Erythroblast (primary cell): ENCODE data around the gene DNM2.
"Not testable (repeated sequence)": the region's sequence is repeated elsewhere in the genome, so short reads cannot be mapped to it uniquely, and the experiment has no call there.

Experiments used
- GATA1 ChIP-seq: IDR thresholded peaks from 2 replicates; pipeline ENCODE4 v1.6.1; 2011; ENCODE audit warnings: low read depth, mild to moderate bottlenecking, control low read depth, low read length, moderate library complexity
- POLR2A ChIP-seq: IDR thresholded peaks from 2 replicates; pipeline ENCODE4 v1.6.1; 2011; ENCODE audit warnings: mild to moderate bottlenecking, low read length

DNA sequence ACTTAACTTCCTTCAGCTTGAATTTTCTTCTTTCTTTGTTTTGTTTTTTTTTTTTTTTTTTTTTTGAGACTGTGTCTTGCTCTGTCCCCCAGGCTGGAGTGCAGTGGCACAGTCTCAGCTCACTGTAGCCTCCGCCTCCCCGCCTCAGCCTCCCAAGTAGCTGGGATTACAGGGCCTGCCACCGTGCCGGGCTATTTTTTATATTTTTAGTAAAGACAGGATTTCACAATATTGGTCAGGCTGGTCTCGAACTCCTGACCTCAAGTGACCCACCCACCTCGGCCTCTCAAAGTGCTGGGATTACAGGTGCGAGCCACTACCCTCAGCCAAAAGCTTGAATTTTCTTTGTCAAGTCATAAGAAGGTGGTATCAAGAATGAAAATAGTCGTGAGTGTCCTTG lies 42.7 kb upstream of the DNM2 start:
- TF ChIP-seq POLR2A, GATA1: not testable (repeated sequence)
